ENCODE data around the gene DNM3. TPM values are rescaled to one million over a fixed set of nuclear protein-coding genes. Genes with fewer than 3 reads are reported as not detected.

DNM3 gene
- total and polyA plus RNA-seq, 2 experiments from 2014 or later = 5.2 to 12.2 TPM

- no peak for DNase-seq (ENCODE audit: low spot score)
- Mint-ChIP-seq H3K9me3 (no peaks in the 10 kb centered on the region), H3K4me1 (peaks cover 6% of the 10 kb centered on the region; the same call in 2 of the 3 replicates), H3K4me3 (no peak overlapping the region), H3K27ac (no peak overlapping the region), H3K36me3 (ENCODE audit: low read depth) (no peaks in the 10 kb centered on the region), H3K27me3 (ENCODE audit: insufficient read depth, low read depth, poor library complexity) (peaks cover under 1% of the 10 kb centered on the region)
- no peak for ATAC-seq
- H3K4me1 ChIP-seq (ENCODE audit: insufficient read depth) = peaks cover 4% of the 10 kb centered on the region; the same call in 1 of the 2 replicates
- no peaks in the 10 kb centered on the region for H4K20me1 ChIP-seq (replicated peaks; ENCODE audit: insufficient read depth)
- no peak overlapping the region for H3K4me2 ChIP-seq
- H2AFZ ChIP-seq = peak overlapping the region; percentile 18; the same call in 1 of the 2 replicates
- no peaks in the 10 kb centered on the region for H3K79me2 ChIP-seq (replicated peaks; ENCODE audit: insufficient read depth)
- H3K36me3 ChIP-seq (ENCODE audit: insufficient read depth) = no peaks in the 10 kb centered on the region
- no peak overlapping the region for H3K4me3 ChIP-seq
- H3K27ac ChIP-seq (ENCODE audit: low read depth) = no peak overlapping the region
- no peaks in the 10 kb centered on the region; the same call in 1 of the 2 replicates for H3K9me2 ChIP-seq (ENCODE audit: insufficient read depth)
- H3F3A ChIP-seq (replicated peaks; ENCODE audit: low read depth) = no peaks in the 10 kb centered on the region
- H3K27me3 ChIP-seq (ENCODE audit: insufficient read depth) = no peaks in the 10 kb centered on the region
- no peak for TF ChIP-seq POLR2AphosphoS5 (IDR thresholded peaks at IDR 0.05; ENCODE audit: low read depth)
- no peak for TF ChIP-seq ZNF331 (CRISPR knock-in tag; IDR thresholded peaks at IDR 0.05; ENCODE audit: low read depth)
- no peak for TF ChIP-seq EZH2phosphoT487 (IDR thresholded peaks at IDR 0.05; ENCODE audit: unreplicated experiment)
- no peak for TF ChIP-seq JUNB (IDR thresholded peaks at IDR 0.05; ENCODE audit: unreplicated experiment)
- no peak for TF ChIP-seq CTCF (conservative IDR thresholded peaks at IDR 0.05; ENCODE audit: low read depth in 2 of 2)
- TF ChIP-seq REST (IDR thresholded peaks at IDR 0.05; ENCODE audit: unreplicated experiment) = no peak
- TF ChIP-seq CREB1 (CRISPR knock-in tag; IDR thresholded peaks at IDR 0.05; ENCODE audit: low read depth) = no peak
- TF ChIP-seq ZNF462 (CRISPR knock-in tag; IDR thresholded peaks at IDR 0.05) = no peak
- no peak for TF ChIP-seq ZNF114 (CRISPR knock-in tag; IDR thresholded peaks at IDR 0.05)
- no peak for TF ChIP-seq STAT1 (IDR thresholded peaks at IDR 0.05; ENCODE audit: unreplicated experiment)
- TF ChIP-seq EZH2 (IDR thresholded peaks at IDR 0.05; ENCODE audit: low read depth, unreplicated experiment) = no peak
- TF ChIP-seq NANOG (IDR thresholded peaks at IDR 0.05; ENCODE audit: borderline replicate concordance) = no peak
- TF ChIP-seq ETS1 (IDR thresholded peaks at IDR 0.05) = no peak
These were observed 33.7 kb upstream of the DNM3 start for GRCh38 chr1:171807556-171807955.
